ENCODE results near the gene AMZ1.
"Not testable (repeated sequence)": the region's sequence is repeated elsewhere in the genome, so short reads cannot be mapped to it uniquely, and the experiment has no call there.

AMZ1 gene

GRCh38 chr7:2670171-2670570, 17.8 kb upstream of the AMZ1 start:
- DNase-seq: no peak

- DNase-seq: peak; percentile 87
These were observed 17.1 kb upstream of the AMZ1 start for GRCh38 chr7:2670720-2671391.

- not testable (repeated sequence) for DNase-seq
These were observed 14.8 kb upstream of the AMZ1 start for GRCh38 chr7:2673214-2673613.

GRCh38 chr7:2673934-2674333, 14.1 kb upstream of the AMZ1 start:
- DNase-seq: no peak

- DNase-seq: no peak
These were observed 12.7 kb upstream of the AMZ1 start for GRCh38 chr7:2675256-2675764.

GRCh38 chr7:2676576-2676975, 11.4 kb upstream of the AMZ1 start:
- DNase-seq: not testable (repeated sequence)

- not testable (repeated sequence) for DNase-seq
These were observed 9.5 kb upstream of the AMZ1 start for GRCh38 chr7:2678454-2678853.

- DNase-seq: not testable (repeated sequence)
These were observed 8.6 kb upstream of the AMZ1 start for GRCh38 chr7:2679135-2680127.

- no peak for DNase-seq
These were observed 7.7 kb upstream of the AMZ1 start for GRCh38 chr7:2680256-2680655.

GRCh38 chr7:2680792-2681490, 7.1 kb upstream of the AMZ1 start:
- DNase-seq: peak; percentile 80

- no peak for DNase-seq
These were observed 5.8 kb upstream of the AMZ1 start for GRCh38 chr7:2681929-2682799.

- no peak for DNase-seq
These were observed 3.5 kb upstream of the AMZ1 start for GRCh38 chr7:2684501-2684900.

GRCh38 chr7:2686101-2686500, 1.9 kb upstream of the AMZ1 start:
- DNase-seq: no peak

GRCh38 chr7:2687338-2687869, 598 bp upstream of the AMZ1 start:
- no peak for DNase-seq

GRCh38 chr7:2688409-2689342, 674 bp downstream of the AMZ1 start:
- DNase-seq: no peak

- no peak for DNase-seq
These were observed 1.4 kb downstream of the AMZ1 start for GRCh38 chr7:2689343-2689847.

- no peak for DNase-seq
These were observed 2.1 kb downstream of the AMZ1 start for GRCh38 chr7:2689951-2690705.

GRCh38 chr7:2691011-2691707, 3.2 kb downstream of the AMZ1 start:
- no peak for DNase-seq

- not testable (repeated sequence) for DNase-seq
These were observed 4.0 kb downstream of the AMZ1 start for GRCh38 chr7:2691932-2692439.
